ENCODE data around the gene CMC2.
A peak's percentile ranks its signal among the peaks of the same experiment; 100 is the strongest.

The CMC2 gene

DNA sequence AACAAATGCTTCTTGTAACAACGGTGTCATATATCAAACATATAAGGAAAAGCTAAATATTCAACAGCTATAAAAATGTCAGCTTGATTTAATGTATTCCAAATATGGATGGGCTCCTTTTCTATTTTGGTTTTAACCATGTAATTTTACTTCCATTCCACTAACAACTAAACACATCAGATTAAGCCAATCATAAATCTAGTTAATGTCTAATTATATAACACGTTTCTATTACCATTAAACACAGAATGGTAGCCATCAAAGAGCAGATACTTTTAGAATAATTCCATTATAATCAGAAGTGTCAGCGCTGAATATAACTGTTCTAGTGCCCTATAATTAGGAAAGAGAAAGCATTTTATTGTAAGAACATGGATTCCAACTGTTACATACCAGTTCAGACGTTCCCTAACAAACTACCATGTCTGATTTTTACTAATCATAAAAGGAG lies 10.0 kb downstream of the CMC2 start (continued):
- TF ChIP-seq ZNF629 (tag by site-specific recombination; IDR thresholded peaks at IDR 0.05), result peak; percentile 67
- TF ChIP-seq KLF16 (tag by site-specific recombination; IDR thresholded peaks at IDR 0.05), result peak; percentile 23; the same call in 1 of the 2 replicates
- TF ChIP-seq IKZF3 (tag by site-specific recombination; IDR thresholded peaks at IDR 0.05), result peak; percentile 90
- no peak for TF ChIP-seq ZNF610 (tag by site-specific recombination; IDR thresholded peaks at IDR 0.05; ENCODE audit: borderline replicate concordance)
- TF ChIP-seq ZSCAN16 (tag by site-specific recombination; IDR thresholded peaks at IDR 0.05), result no peak
- TF ChIP-seq SP7 (tag by site-specific recombination; IDR thresholded peaks at IDR 0.05), result peak; percentile 100
- peak; percentile 40; the same call in 1 of the 2 replicates for TF ChIP-seq PRDM10 (tag by site-specific recombination; IDR thresholded peaks at IDR 0.05)
- TF ChIP-seq, protein P1, sequence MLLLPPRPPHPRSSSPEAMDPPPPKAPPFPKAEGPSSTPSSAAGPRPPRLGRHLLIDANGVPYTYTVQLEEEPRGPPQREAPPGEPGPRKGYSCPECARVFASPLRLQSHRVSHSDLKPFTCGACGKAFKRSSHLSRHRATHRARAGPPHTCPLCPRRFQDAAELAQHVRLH (tag by site-specific recombination; IDR thresholded peaks at IDR 0.05), result peak; percentile 82
- 0 out of 2 replicates have a peak, but pooled peaks have one; percentile 20 for TF ChIP-seq PRDM1 (tag by site-specific recombination; IDR thresholded peaks at IDR 0.05)
- peak; percentile 81; the same call in 1 of the 2 replicates for TF ChIP-seq ZNF24 (tag by site-specific recombination; IDR thresholded peaks at IDR 0.05)
- TF ChIP-seq ZBTB1 (tag by site-specific recombination; IDR thresholded peaks at IDR 0.05), result no peak
- no peak for TF ChIP-seq ZNF132 (tag by site-specific recombination; IDR thresholded peaks at IDR 0.05; ENCODE audit: borderline replicate concordance)
- TF ChIP-seq ZIC2 (tag by site-specific recombination; IDR thresholded peaks at IDR 0.05), result no peak
- no peak for TF ChIP-seq ZNF214 (tag by site-specific recombination; IDR thresholded peaks at IDR 0.05; ENCODE audit: borderline replicate concordance)
- TF ChIP-seq SP2 (tag by site-specific recombination; IDR thresholded peaks at IDR 0.05), result no peak
- TF ChIP-seq HIC1 (tag by site-specific recombination; IDR thresholded peaks at IDR 0.05), result peak; percentile 69
- TF ChIP-seq ZBTB8A (tag by site-specific recombination; IDR thresholded peaks at IDR 0.05), result peak; percentile 48; the same call in 1 of the 2 replicates
- TF ChIP-seq ZNF138 (tag by site-specific recombination; IDR thresholded peaks at IDR 0.05; ENCODE audit: borderline replicate concordance), result no peak
- TF ChIP-seq ZNF529 (tag by site-specific recombination; IDR thresholded peaks at IDR 0.05; ENCODE audit: insufficient replicate concordance), result no peak
- no peak; the same call in 1 of the 2 replicates for TF ChIP-seq ZNF10 (tag by site-specific recombination; IDR thresholded peaks at IDR 0.05)
- 0 out of 2 replicates have a peak, but pooled peaks have one; percentile 39 for TF ChIP-seq ZNF501 (tag by site-specific recombination; IDR thresholded peaks at IDR 0.05)
- TF ChIP-seq OVOL3 (tag by site-specific recombination; IDR thresholded peaks at IDR 0.05), result peak; percentile 91
- TF ChIP-seq OSR2 (tag by site-specific recombination; IDR thresholded peaks at IDR 0.05), result peak; percentile 85
- no peak for TF ChIP-seq ZNF292 (tag by site-specific recombination; IDR thresholded peaks at IDR 0.05; ENCODE audit: borderline replicate concordance, low read depth)
- no peak for TF ChIP-seq ZFHX2 (tag by site-specific recombination; conservative IDR thresholded peaks at IDR 0.05)
- TF ChIP-seq HOXC10 (CRISPR knock-in tag; IDR thresholded peaks at IDR 0.05), result no peak
- no peak; the same call in 1 of the 2 replicates for TF ChIP-seq ZFP3 (tag by site-specific recombination; IDR thresholded peaks at IDR 0.05; ENCODE audit: low read depth)
- no peak for TF ChIP-seq MYNN (tag by site-specific recombination; IDR thresholded peaks at IDR 0.05; ENCODE audit: borderline replicate concordance)
- TF ChIP-seq ZNF157 (tag by site-specific recombination; IDR thresholded peaks at IDR 0.05), result no peak
- TF ChIP-seq TCF7L2 (IDR thresholded peaks at IDR 0.05; ENCODE audit: borderline replicate concordance, low read depth, low read length), result peak; percentile 81; the same call in 1 of the 2 replicates
- no peak for TF ChIP-seq ZSCAN30 (tag by site-specific recombination; IDR thresholded peaks at IDR 0.05)
- TF ChIP-seq, protein P2, sequence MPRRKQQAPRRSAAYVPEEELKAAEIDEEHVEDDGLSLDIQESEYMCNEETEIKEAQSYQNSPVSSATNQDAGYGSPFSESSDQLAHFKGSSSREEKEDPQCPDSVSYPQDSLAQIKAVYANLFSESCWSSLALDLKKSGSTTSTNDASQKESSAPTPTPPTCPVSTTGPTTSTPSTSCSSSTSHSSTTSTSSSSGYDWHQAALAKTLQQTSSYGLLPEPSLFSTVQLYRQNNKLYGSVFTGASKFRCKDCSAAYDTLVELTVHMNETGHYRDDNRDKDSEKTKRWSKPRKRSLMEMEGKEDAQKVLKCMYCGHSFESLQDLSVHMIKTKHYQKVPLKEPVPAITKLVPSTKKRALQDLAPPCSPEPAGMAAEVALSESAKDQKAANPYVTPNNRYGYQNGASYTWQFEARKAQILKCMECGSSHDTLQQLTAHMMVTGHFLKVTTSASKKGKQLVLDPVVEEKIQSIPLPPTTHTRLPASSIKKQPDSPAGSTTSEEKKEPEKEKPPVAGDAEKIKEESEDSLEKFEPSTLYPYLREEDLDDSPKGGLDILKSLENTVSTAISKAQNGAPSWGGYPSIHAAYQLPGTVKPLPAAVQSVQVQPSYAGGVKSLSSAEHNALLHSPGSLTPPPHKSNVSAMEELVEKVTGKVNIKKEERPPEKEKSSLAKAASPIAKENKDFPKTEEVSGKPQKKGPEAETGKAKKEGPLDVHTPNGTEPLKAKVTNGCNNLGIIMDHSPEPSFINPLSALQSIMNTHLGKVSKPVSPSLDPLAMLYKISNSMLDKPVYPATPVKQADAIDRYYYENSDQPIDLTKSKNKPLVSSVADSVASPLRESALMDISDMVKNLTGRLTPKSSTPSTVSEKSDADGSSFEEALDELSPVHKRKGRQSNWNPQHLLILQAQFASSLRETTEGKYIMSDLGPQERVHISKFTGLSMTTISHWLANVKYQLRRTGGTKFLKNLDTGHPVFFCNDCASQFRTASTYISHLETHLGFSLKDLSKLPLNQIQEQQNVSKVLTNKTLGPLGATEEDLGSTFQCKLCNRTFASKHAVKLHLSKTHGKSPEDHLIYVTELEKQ (tag by site-specific recombination; IDR thresholded peaks at IDR 0.05; ENCODE audit: borderline replicate concordance), result peak; percentile 30; the same call in 1 of the 2 replicates
